Measurements from ENCODE around the gene APIP.
"Not testable (repeated sequence)": the region's sequence is repeated elsewhere in the genome, so short reads cannot be mapped to it uniquely, and the experiment has no call there.

Gene APIP

GRCh38 chr11:34926101-34926830 lies 10.1 kb upstream of the APIP start:
- DNase-seq (ENCODE audit: low read depth, low spot score), result no peak

- DNase-seq (ENCODE audit: low read depth, low spot score), result no peak
Observed at GRCh38 chr11:34924714-34925113, 8.5 kb upstream of the APIP start.

- DNase-seq (ENCODE audit: low read depth, low spot score), result no peak
Observed at GRCh38 chr11:34921156-34921555, 5.0 kb upstream of the APIP start.

- no peak for DNase-seq (ENCODE audit: low read depth, low spot score)
Observed at GRCh38 chr11:34916843-34917770, 928 bp upstream of the APIP start.

- DNase-seq (ENCODE audit: low read depth, low spot score), result no peak
Observed at GRCh38 chr11:34915136-34916014, 804 bp downstream of the APIP start.

GRCh38 chr11:34913556-34913955 lies 2.6 kb downstream of the APIP start:
- DNase-seq (ENCODE audit: low read depth, low spot score), result not testable (repeated sequence)

GRCh38 chr11:34911676-34912075 lies 4.5 kb downstream of the APIP start:
- no peak for DNase-seq (ENCODE audit: low read depth, low spot score)

- DNase-seq (ENCODE audit: low read depth, low spot score), result no peak
Observed at GRCh38 chr11:34910817-34911216, 5.4 kb downstream of the APIP start.

- no peak for DNase-seq (ENCODE audit: low read depth, low spot score)
Observed at GRCh38 chr11:34909955-34910354, 6.2 kb downstream of the APIP start.

- no peak for DNase-seq (ENCODE audit: low read depth, low spot score)
Observed at GRCh38 chr11:34909415-34909814, 6.8 kb downstream of the APIP start.

- no peak for DNase-seq (ENCODE audit: low read depth, low spot score)
Observed at GRCh38 chr11:34907934-34908593, 8.1 kb downstream of the APIP start.

- no peak for DNase-seq (ENCODE audit: low read depth, low spot score)
Observed at GRCh38 chr11:34905666-34906065, 10.5 kb downstream of the APIP start.

- DNase-seq (ENCODE audit: low read depth, low spot score), result no peak
Observed at GRCh38 chr11:34904421-34904955, 11.7 kb downstream of the APIP start.

GRCh38 chr11:34899633-34900016 lies 16.6 kb downstream of the APIP start:
- DNase-seq (ENCODE audit: low read depth, low spot score), result no peak

GRCh38 chr11:34898474-34898873 lies 17.7 kb downstream of the APIP start:
- no peak for DNase-seq (ENCODE audit: low read depth, low spot score)

- no peak for DNase-seq (ENCODE audit: low read depth, low spot score)
Observed at GRCh38 chr11:34897171-34897870, 18.9 kb downstream of the APIP start.

GRCh38 chr11:34896191-34896590 lies 20.0 kb downstream of the APIP start:
- not testable (repeated sequence) for DNase-seq (ENCODE audit: low read depth, low spot score)

- DNase-seq (ENCODE audit: low read depth, low spot score), result no peak
Observed at GRCh38 chr11:34893416-34893815, 22.8 kb downstream of the APIP start.

- DNase-seq (ENCODE audit: low read depth, low spot score), result no peak
Observed at GRCh38 chr11:34891611-34892010, 24.6 kb downstream of the APIP start.

- no peak for DNase-seq (ENCODE audit: low read depth, low spot score)
Observed at GRCh38 chr11:34890812-34891211, 25.4 kb downstream of the APIP start.
